GM12864 (cell line): ENCODE measurements around the gene TMPRSS2.

ENCODE experiments used
- DNase-seq: peaks from one replicate; pipeline ENCODE4 v3.0.0-alpha.2; 2011; ENCODE audit warnings: low read depth
- H3K4me3 ChIP-seq: 2 replicates; pipeline ENCODE4 v1.5.1; 2011; ENCODE audit warnings: mild to moderate bottlenecking, low read depth, low read length, control low read depth
- CTCF ChIP-seq: IDR thresholded peaks from 2 replicates; pipeline ENCODE4 v1.5.1; 2011; ENCODE audit warnings: low read depth, mild to moderate bottlenecking, moderate library complexity, low read length, control low read depth, inconsistent platforms; ENCODE audit errors: missing control alignments

The TMPRSS2 gene

GRCh38 chr21:41510500-41510899, 2.5 kb upstream of the TMPRSS2 start:
- no peak for DNase-seq
- H3K4me3 ChIP-seq, result no peak overlapping the region
- TF ChIP-seq CTCF, result no peak

DNA sequence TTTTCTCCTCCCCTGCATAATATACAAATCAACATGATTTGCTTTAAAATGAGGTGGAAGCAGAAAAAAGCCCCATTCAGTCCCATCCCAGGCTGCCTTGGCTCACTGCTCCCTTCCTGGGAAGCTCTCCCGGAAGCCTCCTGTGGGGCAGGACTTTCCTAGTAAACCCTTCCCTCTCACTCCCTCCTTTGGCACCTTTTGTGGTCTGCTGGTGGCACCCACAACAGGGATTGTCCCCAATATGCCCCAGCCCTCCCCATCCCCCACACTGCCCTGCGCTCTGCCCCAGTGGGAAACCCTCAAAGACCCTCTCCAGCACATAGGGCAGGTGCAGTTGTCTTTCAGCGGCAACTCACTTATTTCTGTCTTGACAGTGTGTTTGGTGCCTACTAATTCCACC, 1.8 kb upstream of the TMPRSS2 start:
- DNase-seq, result no peak
- no peak for TF ChIP-seq CTCF

DNA sequence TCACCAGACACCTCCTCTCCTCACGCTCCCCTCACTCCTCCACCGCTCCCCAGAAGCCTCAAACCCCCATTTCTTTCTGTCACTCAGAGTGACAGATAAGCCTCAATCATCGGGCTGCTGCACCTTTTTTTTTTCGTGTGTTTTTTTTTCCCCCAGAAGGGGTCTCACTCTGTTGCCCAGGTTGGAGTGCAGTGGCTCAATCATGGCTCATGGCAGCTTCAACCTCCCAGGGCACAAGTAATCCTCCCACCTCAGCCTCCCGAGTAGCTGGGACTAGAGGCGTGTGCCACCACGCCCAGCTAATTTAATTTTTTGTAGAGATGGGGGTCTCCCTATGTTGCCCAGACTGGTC, 1.2 kb upstream of the TMPRSS2 start:
- H3K4me3 ChIP-seq, result no peak overlapping the region
- DNase-seq, result no peak
- no peak for TF ChIP-seq CTCF

More for the DNA sequence above, 1.8 kb upstream of the TMPRSS2 start:
- no peak overlapping the region for H3K4me3 ChIP-seq

DNA sequence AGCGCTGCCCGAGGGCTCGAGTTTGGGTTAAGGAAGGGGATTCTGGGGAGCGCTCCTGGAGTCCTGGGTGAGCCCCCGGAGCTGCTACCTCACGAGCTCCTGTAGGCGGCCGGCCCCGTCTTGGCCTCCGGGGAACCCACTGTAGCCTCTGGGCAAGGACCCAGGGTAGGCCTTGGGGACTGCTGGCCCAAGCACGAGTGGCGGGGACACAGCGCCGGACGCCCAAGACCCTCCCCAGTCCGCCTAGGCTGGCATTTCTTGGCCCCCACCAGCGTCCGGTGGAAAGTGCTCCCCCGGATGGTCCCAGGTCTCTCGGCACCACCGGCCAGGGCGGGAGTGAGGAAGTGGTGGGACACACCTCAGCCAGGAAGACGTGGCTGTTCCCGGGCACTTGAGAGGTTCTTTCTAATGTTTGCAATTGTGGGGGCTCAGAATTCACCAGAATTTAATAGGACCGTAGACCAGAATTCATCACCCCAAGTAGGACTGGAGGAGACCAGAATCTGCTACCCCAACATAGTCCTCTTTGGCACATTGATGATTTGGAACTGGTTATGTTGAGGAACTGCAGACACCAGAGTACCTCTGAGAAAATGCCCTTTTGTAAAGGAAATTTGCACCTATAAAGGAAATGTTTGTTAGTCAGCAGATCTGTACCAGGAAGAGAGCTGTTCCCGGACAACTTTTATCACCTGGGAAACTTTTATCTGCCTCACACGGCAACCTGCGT, 622 bp upstream of the TMPRSS2 start:
- H3K4me3 ChIP-seq, result no peak overlapping the region

DNA sequence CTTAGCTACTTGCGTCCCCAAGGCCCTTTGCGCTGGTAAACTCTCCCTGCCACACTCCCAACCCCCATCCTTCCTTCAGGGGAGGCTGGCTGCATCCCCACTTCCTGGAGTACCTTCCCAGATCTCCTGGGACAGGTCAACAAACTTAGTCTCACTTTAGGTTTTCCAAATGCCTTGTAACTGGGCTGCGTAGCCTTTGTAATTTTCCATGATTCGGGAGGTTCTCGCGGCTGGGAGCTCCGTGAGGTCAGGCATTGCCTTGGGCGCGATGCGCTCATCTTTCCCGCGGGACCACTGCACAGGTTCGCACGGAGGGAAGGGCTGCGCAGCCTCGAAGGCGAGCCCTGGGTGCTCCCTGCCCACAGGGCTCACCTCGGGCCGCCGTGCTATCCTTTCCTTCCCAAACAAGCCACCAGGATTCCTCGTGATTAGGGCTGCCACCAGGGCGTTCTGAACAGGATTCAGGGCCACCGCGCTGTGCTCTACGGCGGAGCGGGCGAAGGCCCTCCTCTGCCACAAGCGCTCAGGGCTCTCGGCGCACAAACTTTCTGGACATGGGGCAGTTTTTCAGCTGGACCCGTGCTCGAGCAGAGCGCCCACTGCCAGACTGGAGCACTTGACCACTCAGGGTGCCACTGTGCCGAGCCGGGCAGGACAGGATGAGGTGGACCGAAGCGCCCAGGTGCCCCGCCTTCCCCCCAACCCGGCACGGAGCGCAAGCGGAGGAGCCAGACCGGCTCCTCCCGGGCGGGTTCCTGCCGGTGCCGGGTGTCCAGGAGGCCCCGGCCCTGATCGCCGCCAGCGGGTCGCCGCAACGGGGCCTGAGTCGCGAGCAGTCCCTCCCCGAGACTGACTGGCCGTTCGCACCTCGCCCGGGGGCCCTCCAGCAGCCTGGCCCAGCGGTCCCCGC, 1.1 kb downstream of the TMPRSS2 start:
- no peak overlapping the region for H3K4me3 ChIP-seq
- TF ChIP-seq CTCF, result no peak
- no peak for DNase-seq

More for the DNA sequence above, 622 bp upstream of the TMPRSS2 start:
- no peak for TF ChIP-seq CTCF
- DNase-seq, result no peak

GRCh38 chr21:41506005-41506594, 1.9 kb downstream of the TMPRSS2 start:
- H3K4me3 ChIP-seq, result no peak overlapping the region
- no peak for TF ChIP-seq CTCF
- no peak for DNase-seq
